Amniotic epithelial cell (primary cell): ENCODE results near the gene MLH3.
A peak's percentile ranks its signal among the peaks of the same experiment; 100 is the strongest.

Source experiments
- DNase-seq: peaks from one replicate; pipeline ENCODE4 v3.0.0-alpha.2; 2010; ENCODE audit warnings: low read depth

The MLH3 gene

GRCh38 chr14:75066691-75067090 lies 15.4 kb upstream of the MLH3 start:
- no peak for DNase-seq

- no peak for DNase-seq
These were observed 12.9 kb upstream of the MLH3 start for GRCh38 chr14:75064205-75064567.

GRCh38 chr14:75063491-75064204 lies 12.4 kb upstream of the MLH3 start, which contains the start of gene ACYP1:
Gene ACYP1 (minus strand): TSS chr14:75064024. CDS start chr14:75063553, 471 bp downstream.
- peak; percentile 70 for DNase-seq

- no peak for DNase-seq
These were observed 11.7 kb upstream of the MLH3 start for GRCh38 chr14:75063013-75063412.

GRCh38 chr14:75060420-75060819 lies 9.2 kb upstream of the MLH3 start:
- no peak for DNase-seq

GRCh38 chr14:75059642-75060041 lies 8.4 kb upstream of the MLH3 start:
- DNase-seq, result peak; percentile 36

- DNase-seq, result no peak
These were observed 3.2 kb upstream of the MLH3 start for GRCh38 chr14:75054421-75054820.

- DNase-seq, result no peak
These were observed 2.4 kb upstream of the MLH3 start for GRCh38 chr14:75053396-75054291.

GRCh38 chr14:75051556-75051899 lies 261 bp upstream of the MLH3 start:
- no peak for DNase-seq

GRCh38 chr14:75049731-75050201 lies 1.5 kb downstream of the MLH3 start:
- DNase-seq, result peak; percentile 80

- DNase-seq, result no peak
These were observed 2.1 kb downstream of the MLH3 start for GRCh38 chr14:75049136-75049535.

GRCh38 chr14:75048101-75048500 lies 3.2 kb downstream of the MLH3 start:
- no peak for DNase-seq

- no peak for DNase-seq
These were observed 3.8 kb downstream of the MLH3 start for GRCh38 chr14:75047506-75047905.

- peak; percentile 68 for DNase-seq
These were observed 4.4 kb downstream of the MLH3 start for GRCh38 chr14:75046899-75047298.

GRCh38 chr14:75046275-75046674 lies 5.0 kb downstream of the MLH3 start:
- DNase-seq, result no peak

GRCh38 chr14:75044752-75045151 lies 6.5 kb downstream of the MLH3 start:
- DNase-seq, result no peak

GRCh38 chr14:75044322-75044721 lies 6.9 kb downstream of the MLH3 start:
- DNase-seq, result peak; percentile 86

- DNase-seq, result no peak
These were observed 9.2 kb downstream of the MLH3 start for GRCh38 chr14:75042035-75042434.

GRCh38 chr14:75041613-75042012 lies 9.7 kb downstream of the MLH3 start:
- peak; percentile 41 for DNase-seq

GRCh38 chr14:75040959-75041358 lies 10.3 kb downstream of the MLH3 start:
- no peak for DNase-seq

- no peak for DNase-seq
These were observed 10.8 kb downstream of the MLH3 start for GRCh38 chr14:75040507-75040906.

- no peak for DNase-seq
These were observed 18.3 kb downstream of the MLH3 start for GRCh38 chr14:75032939-75033338.

GRCh38 chr14:75030147-75030546 lies 21.1 kb downstream of the MLH3 start:
- no peak for DNase-seq
